GM20000 (cell line): ENCODE data around the gene GPR135.

Source experiments
- DNase-seq: peaks from one replicate; pipeline ENCODE4 v3.0.0; 2012; ENCODE audit warnings: low spot score
- TF ChIP-seq, protein P1 (sequence below): IDR thresholded peaks from 2 replicates; pipeline ENCODE4 v1.5.1; 2012; ENCODE audit warnings: mild to moderate bottlenecking, control low read depth; ENCODE audit errors: extremely low read depth, missing control alignments

GPR135 gene

DNA sequence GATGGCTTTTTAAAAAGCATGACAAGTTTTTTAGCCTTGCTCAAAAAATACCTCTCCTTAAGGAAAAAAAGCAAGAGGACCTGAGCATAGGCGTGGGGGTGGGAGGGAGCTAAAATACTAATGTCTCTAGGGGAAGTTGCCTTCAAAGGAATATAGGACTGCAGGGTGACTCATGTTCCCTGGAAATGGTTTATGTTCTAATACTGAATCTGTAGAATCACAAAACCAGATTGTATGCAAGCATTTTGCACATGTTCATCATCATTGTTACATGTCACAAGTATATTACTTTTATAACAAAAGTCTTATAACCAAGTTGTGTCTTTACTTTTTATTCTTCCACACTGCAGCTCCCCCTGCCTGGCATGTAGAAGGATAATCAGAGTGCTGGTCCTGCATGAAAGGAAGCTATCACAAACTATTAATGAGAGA is 36.6 kb downstream of the GPR135 start:
- TF ChIP-seq, protein P1, sequence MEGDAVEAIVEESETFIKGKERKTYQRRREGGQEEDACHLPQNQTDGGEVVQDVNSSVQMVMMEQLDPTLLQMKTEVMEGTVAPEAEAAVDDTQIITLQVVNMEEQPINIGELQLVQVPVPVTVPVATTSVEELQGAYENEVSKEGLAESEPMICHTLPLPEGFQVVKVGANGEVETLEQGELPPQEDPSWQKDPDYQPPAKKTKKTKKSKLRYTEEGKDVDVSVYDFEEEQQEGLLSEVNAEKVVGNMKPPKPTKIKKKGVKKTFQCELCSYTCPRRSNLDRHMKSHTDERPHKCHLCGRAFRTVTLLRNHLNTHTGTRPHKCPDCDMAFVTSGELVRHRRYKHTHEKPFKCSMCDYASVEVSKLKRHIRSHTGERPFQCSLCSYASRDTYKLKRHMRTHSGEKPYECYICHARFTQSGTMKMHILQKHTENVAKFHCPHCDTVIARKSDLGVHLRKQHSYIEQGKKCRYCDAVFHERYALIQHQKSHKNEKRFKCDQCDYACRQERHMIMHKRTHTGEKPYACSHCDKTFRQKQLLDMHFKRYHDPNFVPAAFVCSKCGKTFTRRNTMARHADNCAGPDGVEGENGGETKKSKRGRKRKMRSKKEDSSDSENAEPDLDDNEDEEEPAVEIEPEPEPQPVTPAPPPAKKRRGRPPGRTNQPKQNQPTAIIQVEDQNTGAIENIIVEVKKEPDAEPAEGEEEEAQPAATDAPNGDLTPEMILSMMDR: no peak
- DNase-seq: no peak

DNA sequence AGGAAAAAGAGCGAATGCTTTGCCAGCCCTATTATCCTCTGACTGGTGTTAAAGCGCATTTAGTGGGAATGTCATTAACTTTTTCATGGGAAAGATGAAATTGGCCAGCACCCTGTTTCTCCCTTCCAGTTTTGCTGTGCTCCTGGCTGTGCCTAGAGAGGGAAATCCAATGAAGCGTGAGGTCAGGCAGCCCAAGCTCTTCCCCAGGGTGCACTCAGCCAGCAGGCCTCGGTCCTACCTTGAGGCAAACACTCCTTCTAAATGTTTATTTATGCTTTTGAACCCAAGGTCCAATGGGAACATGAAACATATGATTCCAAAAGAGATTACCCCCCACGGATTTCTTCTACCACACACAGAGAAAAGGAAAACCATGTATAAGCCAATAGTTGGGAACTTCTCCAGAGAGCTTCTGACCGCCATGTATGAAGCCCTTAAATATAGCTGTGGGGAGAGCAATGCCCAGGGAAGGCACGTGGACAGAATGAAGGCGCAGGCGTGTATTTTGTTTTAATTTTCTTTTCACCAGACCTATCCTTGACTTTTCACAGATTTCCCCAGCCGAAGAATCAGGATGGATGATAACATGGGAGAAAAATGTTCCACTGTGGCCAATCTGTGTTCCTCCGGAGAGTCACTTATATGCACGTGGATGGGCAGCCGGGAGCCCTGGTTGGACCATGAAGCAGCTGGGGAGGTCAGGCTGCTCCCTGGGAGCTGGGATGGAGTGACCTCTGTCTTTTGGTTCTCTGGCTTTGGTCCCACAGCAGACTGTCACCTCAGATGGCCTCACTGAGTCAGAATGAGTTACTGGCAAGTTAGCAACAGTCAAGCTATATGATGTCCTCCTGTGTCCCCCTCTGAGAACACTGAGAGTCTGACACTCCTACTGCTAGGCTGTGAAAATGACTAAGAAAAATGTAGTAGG is 37.3 kb downstream of the GPR135 start:
- DNase-seq: no peak
- TF ChIP-seq, protein P1: no peak

GRCh38 chr14:59425322-59425935 is 39.8 kb downstream of the GPR135 start:
- TF ChIP-seq, protein P1: no peak
- no peak for DNase-seq

GRCh38 chr14:59424341-59425071 is 40.7 kb downstream of the GPR135 start:
- DNase-seq: no peak
- TF ChIP-seq, protein P1: no peak

GRCh38 chr14:59422069-59422881 is 42.9 kb downstream of the GPR135 start:
- peak; percentile 21 for DNase-seq
- TF ChIP-seq, protein P1: no peak

- DNase-seq: no peak
- TF ChIP-seq, protein P1: no peak
These were observed 45.9 kb downstream of the GPR135 start for GRCh38 chr14:59419303-59419702.
